Skeletal muscle satellite cell (primary cell): ENCODE results near the gene APOA4.
"Not testable (repeated sequence)": the region's sequence is repeated elsewhere in the genome, so short reads cannot be mapped to it uniquely, and the experiment has no call there.

ENCODE experiments used
- H3K27me3 ChIP-seq: 2 replicates; pipeline ENCODE4 v1.7.0; 2013; ENCODE audit warnings: low read length; ENCODE audit not compliant: control insufficient read depth, insufficient read depth
- H3K36me3 ChIP-seq: 2 replicates; pipeline ENCODE4 v1.7.0; 2013; ENCODE audit warnings: mild to moderate bottlenecking, control low read depth, low read length; ENCODE audit not compliant: insufficient read depth
- H3K4me1 ChIP-seq: 2 replicates; pipeline ENCODE4 v1.7.0; 2013; ENCODE audit warnings: low read length; ENCODE audit not compliant: control insufficient read depth, insufficient read depth
- H3K4me2 ChIP-seq: 2 replicates; pipeline ENCODE4 v1.7.0; 2013; ENCODE audit warnings: mild to moderate bottlenecking, low read length
- H3K4me3 ChIP-seq: 2 replicates; pipeline ENCODE4 v1.7.0; 2013; ENCODE audit warnings: low read length
- H3K9ac ChIP-seq: 2 replicates; pipeline ENCODE4 v1.7.0; 2013; ENCODE audit warnings: mild to moderate bottlenecking, low read depth, low read length, moderate library complexity
- H3K9me3 ChIP-seq: replicated peaks from 2 replicates; pipeline ENCODE4 v1.7.0; 2013; ENCODE audit warnings: mild to moderate bottlenecking, control low read depth, low read length

APOA4 gene

DNA sequence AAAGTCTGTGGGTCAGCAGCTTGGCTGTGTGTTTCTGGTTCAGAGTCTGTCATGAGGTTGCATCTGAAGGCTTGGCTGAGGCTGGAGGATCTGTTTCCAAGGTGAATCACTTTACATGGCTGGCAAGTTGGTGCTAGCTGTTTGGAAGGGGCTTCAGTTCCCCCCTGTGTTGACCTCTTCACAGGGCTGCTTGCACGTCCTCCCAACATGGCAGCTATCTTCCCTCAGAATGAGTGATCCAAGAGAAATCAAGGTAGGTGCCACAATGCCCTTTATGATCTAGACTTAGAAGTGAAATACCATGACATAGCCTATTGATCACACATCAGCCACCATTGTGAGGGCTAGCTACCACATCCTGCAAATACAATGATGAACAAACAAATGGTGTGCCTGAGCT is 9.9 kb downstream of the APOA4 start:
- Histone ChIP-seq H3K4me1 (peaks cover 20% of the 10 kb centered on the region), H3K9ac (no peak overlapping the region), H3K4me2 (no peak overlapping the region), H3K27me3 (no peaks in the 10 kb centered on the region), H3K9me3 (no peaks in the 10 kb centered on the region), H3K4me3 (no peak overlapping the region), H3K36me3 (no peaks in the 10 kb centered on the region)

DNA sequence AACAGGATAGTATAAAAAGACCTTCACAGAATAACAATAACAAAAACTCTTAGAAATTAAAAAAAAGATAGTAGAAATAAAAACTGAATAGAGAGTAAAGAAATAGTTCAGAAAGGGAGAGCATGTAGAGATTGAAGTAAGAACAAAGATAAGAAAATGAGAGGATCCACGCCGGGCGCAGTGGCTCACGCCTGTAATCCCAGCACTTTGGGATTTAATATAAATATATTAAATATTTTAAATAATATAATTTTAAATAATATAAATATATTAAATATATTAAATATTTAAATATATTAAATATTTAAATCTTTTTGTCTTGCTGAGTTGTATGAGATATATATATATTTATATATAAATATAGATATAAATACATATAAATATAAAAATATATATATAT is 11.0 kb downstream of the APOA4 start:
- H3K9ac ChIP-seq = no peak overlapping the region
- peaks cover 26% of the 10 kb centered on the region for H3K4me1 ChIP-seq
- no peaks in the 10 kb centered on the region for H3K27me3 ChIP-seq
- no peak overlapping the region for H3K4me2 ChIP-seq
- H3K4me3 ChIP-seq = no peak overlapping the region
- no peaks in the 10 kb centered on the region for H3K36me3 ChIP-seq
- H3K9me3 ChIP-seq = no peaks in the 10 kb centered on the region

DNA sequence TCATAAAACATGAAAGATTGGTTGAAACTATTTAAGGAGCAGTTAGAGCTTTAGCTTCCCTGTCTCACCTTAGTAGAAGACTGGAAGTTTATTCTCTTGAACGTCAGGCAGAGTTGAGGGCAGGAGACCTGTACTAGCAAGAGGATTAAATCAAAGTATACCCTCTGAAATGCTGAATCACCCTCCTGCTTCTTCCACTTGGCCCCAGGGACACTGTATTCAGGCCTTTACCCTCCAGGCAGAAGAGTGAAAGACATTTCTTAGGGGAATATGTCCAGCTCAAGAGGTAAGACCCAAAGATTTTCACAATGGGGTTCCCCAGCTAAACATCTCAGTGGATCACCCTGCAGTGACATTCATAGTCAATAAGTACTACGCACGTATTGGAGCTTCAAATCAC is 11.9 kb downstream of the APOA4 start:
- H3K4me1 ChIP-seq = peaks cover 26% of the 10 kb centered on the region
- H3K9ac ChIP-seq = no peak overlapping the region
- H3K9me3 ChIP-seq = no peaks in the 10 kb centered on the region
- no peak overlapping the region for H3K4me3 ChIP-seq
- no peaks in the 10 kb centered on the region for H3K36me3 ChIP-seq
- no peaks in the 10 kb centered on the region for H3K27me3 ChIP-seq
- no peak overlapping the region for H3K4me2 ChIP-seq

DNA sequence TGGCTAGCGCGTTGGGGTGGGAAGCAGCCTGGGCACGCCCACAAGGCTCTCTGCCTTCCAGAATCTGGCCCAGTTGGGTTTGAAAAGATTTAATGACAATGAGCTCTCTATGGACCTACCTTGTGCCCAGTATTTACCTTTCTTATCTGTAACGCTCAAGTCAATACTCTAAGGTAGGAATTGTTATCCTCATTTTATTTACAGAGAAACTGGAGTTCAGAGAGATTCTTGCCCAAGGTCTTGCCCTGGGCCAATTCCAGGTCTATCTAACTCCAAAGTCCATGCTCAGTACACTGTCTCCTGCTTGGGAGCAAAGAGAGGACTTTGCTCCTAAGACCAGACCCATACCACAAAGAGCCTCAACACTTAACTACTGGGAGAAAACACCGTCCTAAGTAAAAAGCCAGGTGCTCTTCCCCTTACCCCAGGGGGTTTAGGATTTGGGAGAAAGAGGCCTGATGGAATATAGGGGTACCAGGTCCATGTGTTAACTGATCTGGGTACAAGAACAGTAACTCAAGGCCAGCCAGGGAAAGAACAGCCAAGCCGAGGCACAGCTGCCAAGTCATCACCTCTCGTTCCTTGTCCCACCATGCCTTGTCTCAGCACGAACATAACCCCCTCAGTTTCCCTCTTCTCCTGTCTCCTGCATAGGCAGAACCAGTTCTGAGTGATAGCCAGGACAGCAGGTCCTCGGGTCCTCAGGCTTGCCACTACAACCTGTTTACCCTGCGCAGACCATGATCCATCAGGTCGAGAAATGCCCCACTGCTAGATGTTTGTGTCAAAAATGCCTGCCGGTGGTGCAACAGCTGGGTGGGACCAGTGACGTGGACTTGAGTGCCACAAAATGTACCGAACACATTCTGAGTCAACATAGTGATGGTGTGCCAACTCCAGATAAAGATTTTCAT is 14.6 kb downstream of the APOA4 start:
- Histone ChIP-seq H3K4me2 (peak overlapping the region; percentile 68), H3K4me1 (peaks cover 26% of the 10 kb centered on the region), H3K9me3 (no peaks in the 10 kb centered on the region), H3K27me3 (no peaks in the 10 kb centered on the region), H3K4me3 (peak overlapping the region; percentile 49), H3K9ac (peak overlapping the region; percentile 80), H3K36me3 (no peaks in the 10 kb centered on the region)

DNA sequence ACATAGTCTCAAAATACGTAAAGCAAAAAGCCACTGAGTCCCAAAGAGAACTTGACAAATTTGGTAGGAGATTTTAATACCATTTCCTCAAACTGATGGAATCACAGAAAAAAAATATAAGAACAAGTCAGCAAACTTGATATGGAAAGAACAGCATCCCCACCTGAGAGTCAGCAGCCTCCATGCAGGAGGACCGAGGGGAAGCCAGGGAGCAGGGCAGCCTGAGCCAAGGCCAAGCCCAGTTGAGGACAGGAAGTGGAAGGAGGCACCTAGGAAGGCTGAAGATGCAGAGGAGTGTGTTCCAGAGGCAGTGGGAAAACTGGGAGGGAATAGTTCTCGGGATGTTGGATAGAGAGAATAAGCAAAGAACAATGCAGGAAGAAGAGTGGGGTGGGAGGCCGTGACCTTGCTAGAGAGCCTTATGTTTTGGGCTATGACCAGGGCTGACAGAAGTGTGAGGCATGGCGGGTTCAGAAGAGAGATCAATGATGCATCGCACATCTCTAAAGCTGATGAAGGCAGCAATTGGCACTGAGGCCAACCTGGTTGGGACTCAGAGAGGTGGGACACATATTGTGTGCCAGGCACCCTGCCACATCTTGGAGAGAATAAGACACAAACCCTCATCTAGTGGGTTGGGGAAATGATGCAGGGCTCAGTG is 15.4 kb downstream of the APOA4 start:
- H3K4me2 ChIP-seq = no peak overlapping the region
- H3K9me3 ChIP-seq = no peaks in the 10 kb centered on the region
- H3K4me1 ChIP-seq = peaks cover 26% of the 10 kb centered on the region
- H3K4me3 ChIP-seq = no peak overlapping the region
- H3K9ac ChIP-seq = peak overlapping the region; percentile 80
- H3K36me3 ChIP-seq = no peaks in the 10 kb centered on the region
- no peaks in the 10 kb centered on the region for H3K27me3 ChIP-seq

DNA sequence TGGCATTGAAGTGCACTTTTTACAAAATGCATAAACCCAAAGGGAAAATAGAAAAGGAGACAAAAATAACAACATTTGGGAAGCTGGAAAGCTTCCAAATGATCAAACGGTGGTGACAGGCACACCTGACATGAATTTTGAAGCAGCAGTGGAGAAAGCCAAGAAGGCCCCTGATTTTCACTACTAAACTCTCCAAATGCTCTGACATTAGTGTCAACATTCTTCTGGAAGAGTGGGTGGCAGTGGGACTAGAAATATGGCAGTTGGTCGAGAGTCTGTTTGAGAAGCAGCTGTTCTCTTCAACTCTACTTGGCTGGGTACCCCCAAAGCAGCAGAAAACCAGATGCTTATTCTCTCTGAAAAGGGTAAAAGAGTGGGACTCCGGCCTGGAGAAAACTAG is 19.1 kb downstream of the APOA4 start:
- Histone ChIP-seq H3K9ac (no peak overlapping the region), H3K4me2 (no peak overlapping the region), H3K9me3 (no peaks in the 10 kb centered on the region), H3K36me3 (no peaks in the 10 kb centered on the region), H3K27me3 (peaks cover 3% of the 10 kb centered on the region), H3K4me3 (no peak overlapping the region), H3K4me1 (peaks cover 14% of the 10 kb centered on the region)

DNA sequence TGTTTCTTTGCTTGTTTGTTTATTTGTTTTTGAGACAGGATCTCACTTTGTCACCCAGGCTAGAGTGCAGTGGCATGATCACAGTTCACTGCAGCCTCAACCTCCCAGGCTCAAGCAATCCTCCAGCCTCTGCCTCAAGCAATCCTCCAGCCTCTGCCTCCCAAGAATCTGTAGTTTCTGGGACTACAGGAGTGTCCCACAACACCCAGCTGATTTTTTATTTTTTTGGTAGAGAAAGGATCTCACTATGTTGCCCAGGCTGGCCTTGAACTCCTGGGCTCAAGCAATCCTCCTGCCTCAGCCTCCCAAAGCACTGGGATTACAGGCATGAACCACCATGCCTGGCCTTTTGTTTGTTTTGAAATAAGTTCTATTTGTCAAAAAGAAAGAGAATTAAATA is 21.4 kb downstream of the APOA4 start:
- not testable (repeated sequence) for H3K36me3 ChIP-seq, H3K27me3 ChIP-seq, H3K9me3 ChIP-seq, H3K4me3 ChIP-seq, H3K4me1 ChIP-seq, H3K9ac ChIP-seq, H3K4me2 ChIP-seq

DNA sequence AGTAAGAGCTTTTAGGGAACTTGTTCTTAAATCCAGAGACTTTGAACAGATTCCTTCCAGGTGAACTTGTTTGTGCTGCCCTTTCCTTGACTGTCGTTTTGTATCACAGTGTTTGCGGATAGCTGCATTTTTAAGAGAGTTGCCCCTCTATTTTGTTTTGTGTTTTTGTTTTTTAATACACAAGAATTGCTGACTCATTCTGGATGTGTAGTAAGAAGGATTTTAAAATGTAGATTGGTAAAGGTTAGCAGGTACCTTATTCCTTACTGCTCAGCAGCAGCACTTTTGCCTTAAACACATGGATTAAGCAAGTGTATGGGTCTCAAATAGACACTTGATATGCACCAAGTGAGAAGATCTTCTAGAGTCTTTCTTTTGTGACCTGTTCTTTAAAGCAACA is 22.5 kb downstream of the APOA4 start:
- no peak overlapping the region for H3K9ac ChIP-seq
- no peak overlapping the region for H3K4me2 ChIP-seq
- H3K27me3 ChIP-seq = peaks cover 3% of the 10 kb centered on the region
- no peak overlapping the region for H3K4me3 ChIP-seq
- no peaks in the 10 kb centered on the region for H3K4me1 ChIP-seq
- no peaks in the 10 kb centered on the region for H3K36me3 ChIP-seq
- no peaks in the 10 kb centered on the region for H3K9me3 ChIP-seq

DNA sequence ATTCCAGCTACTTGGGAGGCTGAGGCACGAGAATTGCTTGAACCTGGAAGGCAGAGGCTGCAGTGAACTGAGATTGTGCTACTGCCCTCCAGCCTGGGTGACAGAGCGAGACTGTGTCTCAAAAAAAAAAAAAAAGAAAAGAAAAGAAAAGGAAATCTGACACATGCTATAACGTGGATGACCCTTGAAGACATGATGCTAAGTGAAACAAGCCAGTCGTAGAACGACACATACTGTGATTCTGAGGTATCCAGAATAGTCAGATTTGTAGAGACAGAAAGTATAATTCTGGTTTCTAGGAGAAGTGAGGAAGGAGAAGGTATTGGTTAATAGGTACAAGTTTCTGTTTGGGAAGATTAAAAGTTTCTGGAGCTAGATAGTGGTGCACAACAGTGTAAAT is 24.7 kb downstream of the APOA4 start:
- H3K4me1 ChIP-seq = peaks cover 6% of the 10 kb centered on the region

DNA sequence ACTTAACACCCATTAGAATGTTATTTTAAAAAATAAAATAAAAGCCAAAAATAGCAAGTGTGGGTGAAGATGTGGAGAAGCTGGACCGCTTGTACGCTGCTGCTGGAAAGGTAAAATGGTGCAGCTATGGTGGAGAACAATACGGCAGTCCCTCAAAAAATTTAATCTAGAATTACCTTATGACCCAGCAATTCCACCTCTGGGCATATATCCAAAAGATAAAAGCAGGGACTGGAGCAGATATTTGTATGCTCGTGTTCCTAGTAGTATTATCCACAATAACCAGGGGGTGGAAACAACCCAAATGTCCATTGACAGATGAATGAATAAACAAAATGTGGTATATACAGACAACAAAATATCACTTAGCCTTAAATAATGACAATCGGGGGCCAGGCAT is 25.3 kb downstream of the APOA4 start:
- Histone ChIP-seq H3K36me3 (no peaks in the 10 kb centered on the region), H3K27me3 (peaks cover 3% of the 10 kb centered on the region), H3K4me2 (no peak overlapping the region), H3K9ac (no peak overlapping the region), H3K9me3 (no peaks in the 10 kb centered on the region), H3K4me3 (no peak overlapping the region), H3K4me1 (peaks cover 10% of the 10 kb centered on the region)

More for the DNA sequence above, 24.7 kb downstream of the APOA4 start:
- Histone ChIP-seq H3K36me3 (no peaks in the 10 kb centered on the region), H3K9ac (no peak overlapping the region), H3K9me3 (no peaks in the 10 kb centered on the region), H3K4me2 (no peak overlapping the region), H3K27me3 (peaks cover 3% of the 10 kb centered on the region), H3K4me3 (no peak overlapping the region)

DNA sequence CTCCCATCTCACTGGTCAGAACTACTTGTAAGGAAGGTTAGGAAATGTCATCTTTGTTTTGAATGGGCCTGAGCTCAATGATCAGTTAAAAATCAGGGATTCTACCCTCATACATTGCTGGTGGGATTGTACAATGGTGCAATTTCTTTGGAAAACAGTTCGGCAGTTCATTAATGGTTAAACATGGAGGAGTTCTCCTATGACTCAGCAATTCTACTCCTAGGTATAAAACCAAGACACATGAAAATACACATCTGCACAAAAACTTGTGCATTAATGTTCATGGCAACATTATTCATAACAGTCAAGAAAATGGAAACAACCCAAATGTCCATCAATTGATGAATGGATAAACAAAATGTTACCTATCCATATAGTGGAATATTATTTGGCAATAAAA is 26.6 kb downstream of the APOA4 start:
- Histone ChIP-seq H3K27me3 (peaks cover 3% of the 10 kb centered on the region), H3K4me2 (no peak overlapping the region), H3K9ac (no peak overlapping the region), H3K36me3 (no peaks in the 10 kb centered on the region), H3K9me3 (no peaks in the 10 kb centered on the region), H3K4me3 (no peak overlapping the region), H3K4me1 (peaks cover 23% of the 10 kb centered on the region)

DNA sequence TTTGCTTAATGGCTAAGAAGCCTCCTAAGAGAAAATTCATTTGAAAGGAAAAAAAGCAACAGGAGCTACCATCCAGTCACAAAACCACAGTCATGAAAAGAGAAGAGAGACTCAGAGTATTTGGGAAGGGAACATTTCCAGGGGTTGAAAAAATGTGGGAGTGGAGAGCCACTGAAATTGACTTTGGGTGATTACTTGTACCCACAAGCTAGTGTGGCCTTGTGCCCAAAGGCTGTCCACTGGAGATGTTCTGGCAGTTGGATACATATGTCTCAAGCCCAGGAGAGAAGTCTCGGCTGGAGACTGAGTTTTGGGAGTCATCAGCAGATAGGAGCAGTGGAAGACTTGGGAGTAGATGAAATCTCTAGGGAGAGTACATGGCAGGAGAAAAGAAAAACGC is 28.3 kb downstream of the APOA4 start:
- H3K4me2 ChIP-seq = no peak overlapping the region
- peaks cover 31% of the 10 kb centered on the region for H3K4me1 ChIP-seq
- H3K27me3 ChIP-seq = no peaks in the 10 kb centered on the region
- H3K9me3 ChIP-seq = no peaks in the 10 kb centered on the region
- H3K9ac ChIP-seq = no peak overlapping the region
- H3K4me3 ChIP-seq = no peak overlapping the region
- no peaks in the 10 kb centered on the region for H3K36me3 ChIP-seq
